ENCODE measurements around the gene RAN.
"Not testable (repeated sequence)": the region's sequence is repeated elsewhere in the genome, so short reads cannot be mapped to it uniquely, and the experiment has no call there.

- TF ChIP-seq CTCF, POLR2AphosphoS5 (IDR thresholded peaks at IDR 0.05): not testable (repeated sequence)
Observed at GRCh38 chr12:130875708-130876107, 3.8 kb downstream of the RAN start.

Measured in sigmoid colon (tissue), 4 donors.